Liver (tissue), 9 donors: ENCODE measurements around the gene RHBDF2. TPM values are rescaled to one million over a fixed set of nuclear protein-coding genes. Genes with fewer than 3 reads are reported as not detected.
A peak's percentile ranks its signal among the peaks of the same experiment; 100 is the strongest.

Source experiments
- DNase-seq: peaks from one replicate; pipeline ENCODE4 v3.0.0-alpha.2; 2017; ENCODE audit warnings: low spot score
- H3K27ac ChIP-seq, 2 donors: one replicate each; pipeline ENCODE4 v1.7.0; 2013; ENCODE audit warnings: inconsistent platforms in 2 of 2, low read length in 2 of 2, control low read depth in 1 of 2, low read depth in 1 of 2, mild to moderate bottlenecking in 1 of 2
- H3K27me3 ChIP-seq, 4 donors: one replicate each; pipeline versions ENCODE4 v1.6.1 to v1.7.0; 2013; ENCODE audit warnings: low read length in 3 of 4, inconsistent platforms in 1 of 4, mild to moderate bottlenecking in 1 of 4, moderate library complexity in 1 of 4; ENCODE audit not compliant: control insufficient read depth in 4 of 4, insufficient read depth in 4 of 4
- H3K36me3 ChIP-seq, 4 donors: one replicate each; pipeline versions ENCODE4 v1.6.1 to v1.7.0; 2013; ENCODE audit warnings: low read length in 3 of 4, mild to moderate bottlenecking in 3 of 4, low read depth in 1 of 4, moderate library complexity in 1 of 4; ENCODE audit not compliant: control insufficient read depth in 4 of 4, insufficient read depth in 3 of 4
- H3K4me1 ChIP-seq, 4 donors: one replicate each; pipeline versions ENCODE4 v1.6.1 to v1.7.0; 2013; ENCODE audit warnings: low read length in 3 of 4, mild to moderate bottlenecking in 3 of 4, moderate library complexity in 1 of 4; ENCODE audit not compliant: control insufficient read depth in 4 of 4, insufficient read depth in 4 of 4
- H3K4me3 ChIP-seq, 3 donors: one replicate each; pipeline versions ENCODE4 v1.6.1 to v1.7.0; 2013; ENCODE audit warnings: low read length in 3 of 3, control low read depth in 1 of 3, low read depth in 1 of 3, mild to moderate bottlenecking in 1 of 3
- H3K9ac ChIP-seq, 2 donors: one replicate each; pipeline ENCODE4 v1.7.0; 2013; ENCODE audit warnings: low read length in 2 of 2, mild to moderate bottlenecking in 2 of 2, moderate library complexity in 2 of 2, control low read depth in 1 of 2, low read depth in 1 of 2
- H3K9me3 ChIP-seq, 4 donors: one replicate each; pipeline versions ENCODE4 v1.6.1 to v1.7.0; 2013; ENCODE audit warnings: low read length in 3 of 4; ENCODE audit not compliant: control insufficient read depth in 4 of 4
- ATF3 ChIP-seq: IDR thresholded peaks from 2 replicates; pipeline ENCODE4 v1.6.1; 2016; ENCODE audit warnings: antibody characterized with exemption
- CTCF ChIP-seq: fragments of 150-350 bp; IDR thresholded peaks from 2 replicates; pipeline ENCODE4 v1.5.1; 2017; ENCODE audit warnings: improper control_type of control experiment, low read depth, low read length; ENCODE audit not compliant: missing input control
- EGR1 ChIP-seq, 2 donors: IDR thresholded peaks; 2 replicates each; pipeline ENCODE4 v1.6.1; 2016 to 2018; ENCODE audit warnings: antibody characterized with exemption in 2 of 2, low read depth in 2 of 2
- FOXA1 ChIP-seq: IDR thresholded peaks from 2 replicates; pipeline ENCODE4 v1.6.1; 2016; ENCODE audit warnings: antibody characterized with exemption
- FOXA2 ChIP-seq: IDR thresholded peaks from 2 replicates; pipeline ENCODE4 v1.6.1; 2016; ENCODE audit warnings: antibody characterized with exemption
- GABPA ChIP-seq, 2 donors: IDR thresholded peaks in 1 of 2; conservative IDR thresholded peaks in 1 of 2; 2 replicates each; pipeline ENCODE4 v1.6.1; 2016; ENCODE audit warnings: antibody characterized with exemption in 2 of 2, mild to moderate bottlenecking in 1 of 2, moderate library complexity in 1 of 2
- HNF4A ChIP-seq, 2 donors: conservative IDR thresholded peaks; 2 replicates each; pipeline ENCODE4 v1.6.1; 2016; ENCODE audit warnings: antibody characterized with exemption in 2 of 2, mild to moderate bottlenecking in 2 of 2
- MAX ChIP-seq: IDR thresholded peaks from 2 replicates; pipeline ENCODE4 v1.6.1; 2016; ENCODE audit warnings: antibody characterized with exemption
- NR2F2 ChIP-seq: IDR thresholded peaks from 2 replicates; pipeline ENCODE4 v1.6.1; 2016; ENCODE audit warnings: antibody characterized with exemption
- RAD21 ChIP-seq, 2 donors: IDR thresholded peaks; 2 replicates each; pipeline ENCODE4 v1.6.1; 2016; ENCODE audit warnings: antibody characterized with exemption in 2 of 2, mild to moderate bottlenecking in 2 of 2
- REST ChIP-seq: IDR thresholded peaks from 2 replicates; pipeline ENCODE4 v1.6.1; 2016; ENCODE audit warnings: antibody characterized with exemption, mild to moderate bottlenecking
- SP1 ChIP-seq: IDR thresholded peaks from 2 replicates; pipeline ENCODE4 v1.6.1; 2018; ENCODE audit warnings: antibody characterized with exemption, mild to moderate bottlenecking
- TAF1 ChIP-seq: conservative IDR thresholded peaks from 2 replicates; pipeline ENCODE4 v1.6.1; 2016; ENCODE audit warnings: antibody characterized with exemption, mild to moderate bottlenecking
- YY1 ChIP-seq: IDR thresholded peaks from 2 replicates; pipeline ENCODE4 v1.6.1; 2016; ENCODE audit warnings: antibody characterized with exemption, mild to moderate bottlenecking
- ZBTB33 ChIP-seq: IDR thresholded peaks from 2 replicates; pipeline ENCODE4 v1.6.1; 2016; ENCODE audit warnings: antibody characterized with exemption
- WGBS: extraction: QIAGEN DNeasy Blood & Tissue Kit; methylation state at CpG from one replicate; pipeline ENCODE4 v1.1.7; 2013; 5-methylcytosine and 5-hydroxymethylcytosine counted together
- polyA plus RNA-seq, 2 donors: library from polyadenylated mRNA; stranded (reverse) in 1 of 2; unstranded in 1 of 2; fragments of 200-250 nt in 1 of 2; fragments of >200 nt in 1 of 2; fragmentation: Nextera tagmentation in 1 of 2; extraction: Ambion mirVana in 1 of 2; gene quantifications; one replicate each; pipeline versions ENCODE4 v1.2.1 to v1.2.3, GENCODE V29; 2013 to 2015
- total RNA-seq, 2 donors: library from RNA; depleted of rRNA; stranded (reverse); fragments of >200 nt; gene quantifications; one replicate each; pipeline ENCODE4 v1.2.3, GENCODE V29; 2014
- donor health status: healthy.
- donor health status: healthy.
- donor health status: healthy.
- donor health status: healthy.
- donor health status: healthy.

The RHBDF2 gene
- total and polyA plus RNA-seq, 4 donors, result 2.9 to 6.7 (median 4.6) TPM

GRCh38 chr17:76535788-76536510 lies 34.7 kb upstream of the RHBDF2 start:
- no peaks in the 10 kb centered on the region for H3K9me3 ChIP-seq
- H3K27ac ChIP-seq, result peak overlapping the region in 1 of 2 donors; percentile 12
- H3K4me1 ChIP-seq, result peaks cover 5 to 26% (median 12%) of the 10 kb centered on the region in 4 donors
- 84% methylated on average over 19 of the region's 19 CpGs for WGBS
- DNase-seq, result no peak
- H3K36me3 ChIP-seq, result no peaks in the 10 kb centered on the region
- no peak overlapping the region for H3K9ac ChIP-seq
- H3K27me3 ChIP-seq, result no peaks in the 10 kb centered on the region
- TF ChIP-seq REST (no peak), TAF1 (no peak), RAD21 (IDR thresholded peaks at IDR 0.05) (no peak), FOXA2 (no peak), FOXA1 (no peak), ATF3 (no peak), ZBTB33 (no peak), SP1 (no peak), CTCF (no peak), NR2F2 (no peak)
- no peak overlapping the region for H3K4me3 ChIP-seq

GRCh38 chr17:76534831-76535732 lies 33.9 kb upstream of the RHBDF2 start:
- WGBS, result 86% methylated on average over 7 of the region's 7 CpGs
- no peaks in the 10 kb centered on the region for H3K36me3 ChIP-seq
- DNase-seq, result no peak
- peaks cover 3 to 30% (median 14%) of the 10 kb centered on the region in 4 donors for H3K4me1 ChIP-seq
- no peaks in the 10 kb centered on the region for H3K27me3 ChIP-seq
- no peaks in the 10 kb centered on the region for H3K9me3 ChIP-seq
- H3K4me3 ChIP-seq, result no peak overlapping the region
- H3K27ac ChIP-seq, result peak overlapping the region in 1 of 2 donors; percentile 12
- H3K9ac ChIP-seq, result no peak overlapping the region
- TF ChIP-seq HNF4A (conservative IDR thresholded peaks at IDR 0.05), result no peak
- no peak for TF ChIP-seq MAX
- no peak for TF ChIP-seq ATF3
- TF ChIP-seq CTCF, result no peak
- TF ChIP-seq SP1, result no peak
- no peak for TF ChIP-seq NR2F2
- no peak for TF ChIP-seq EGR1 (IDR thresholded peaks at IDR 0.05; ENCODE audit: low read depth in 2 of 2)
- TF ChIP-seq GABPA (IDR thresholded peaks at IDR 0.05 in 1 of 2, conservative IDR thresholded peaks at IDR 0.05 in 1 of 2), result no peak
- no peak for TF ChIP-seq YY1
